DMS53 (cell line): ENCODE measurements around the gene PYGB.

Source experiments
- DNase-seq: peaks from one replicate; lab custom pipeline; 2025; lab: John Stamatoyannopoulos, UW

PYGB gene

GRCh38 chr20:25247956-25248785 lies at the start of gene PYGB:
TSS of gene PYGB (plus strand) at chr20:25248085. CDS start at chr20:25248179, 94 bp downstream.
- DNase-seq, result peak; percentile 93

DNA sequence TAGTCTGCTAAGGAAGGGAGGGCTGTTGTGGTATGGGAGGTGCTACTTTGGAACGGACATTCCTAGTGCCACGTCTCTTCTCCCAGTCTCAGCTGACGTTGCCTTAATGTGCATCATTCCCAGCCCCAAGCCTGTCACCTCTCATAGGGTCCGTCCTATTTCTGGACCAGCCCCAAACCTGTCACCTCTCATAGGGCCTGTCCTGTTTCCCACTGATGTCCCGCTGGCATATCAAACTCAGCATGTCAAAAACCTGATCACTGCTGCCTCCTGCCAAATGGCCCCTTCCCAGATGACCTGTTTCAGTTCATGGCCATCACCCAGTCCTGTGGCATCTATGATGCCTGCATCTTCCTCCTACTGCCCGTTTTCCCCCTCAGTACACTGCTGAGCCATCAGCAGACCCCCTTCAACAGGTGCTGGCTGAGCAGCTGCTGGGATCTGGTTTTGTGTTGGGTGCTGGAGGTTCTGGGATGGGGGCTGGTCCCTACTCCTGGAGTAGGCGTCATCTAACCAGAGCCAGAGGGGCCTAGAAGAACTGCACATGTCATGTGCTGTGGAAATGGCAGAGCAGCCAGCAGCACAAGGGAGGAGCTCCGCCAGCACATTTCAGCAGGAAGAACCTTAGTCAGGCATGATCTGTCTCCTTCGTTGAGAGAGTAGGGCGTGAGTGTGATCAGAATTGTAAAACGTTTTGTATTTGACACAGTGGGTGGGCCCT lies 49.1 kb upstream of the PYGB start:
- DNase-seq, result no peak

DNA sequence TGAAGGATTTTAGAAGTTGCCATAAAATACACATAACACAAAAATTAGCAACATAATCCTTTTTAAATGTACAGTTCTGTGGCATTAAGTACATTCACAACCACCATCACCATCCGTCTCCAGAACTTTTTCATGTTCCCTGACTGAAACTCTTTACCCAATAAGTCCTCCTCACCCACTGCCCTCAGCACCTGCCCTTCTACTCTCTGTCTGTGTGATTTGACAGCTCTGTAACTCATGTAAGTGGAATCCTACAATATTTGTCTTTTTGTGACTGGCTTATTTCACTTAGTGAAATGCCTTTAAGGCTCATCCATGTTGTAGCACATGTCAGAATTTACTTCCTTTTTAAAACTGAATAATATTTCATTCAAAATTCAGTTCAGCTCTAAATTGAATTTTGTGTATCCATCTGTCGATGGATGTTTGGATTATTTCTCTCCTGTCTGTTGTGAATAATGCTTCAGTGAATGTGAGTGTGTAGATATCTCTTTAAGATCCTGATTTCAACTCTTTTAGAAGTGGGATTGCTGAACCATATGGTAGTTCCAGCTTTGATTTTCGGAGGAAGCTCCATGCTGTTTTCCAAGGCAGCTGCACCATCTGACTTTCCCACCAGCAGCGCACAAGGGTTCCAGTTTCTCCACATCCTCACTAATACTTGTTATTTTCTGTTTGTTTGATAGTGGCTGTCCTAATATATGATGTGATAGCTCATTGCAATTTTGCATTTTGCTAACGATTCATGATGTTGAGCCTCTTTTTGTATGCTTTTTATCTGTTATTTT lies 48.2 kb upstream of the PYGB start:
- DNase-seq, result no peak

DNA sequence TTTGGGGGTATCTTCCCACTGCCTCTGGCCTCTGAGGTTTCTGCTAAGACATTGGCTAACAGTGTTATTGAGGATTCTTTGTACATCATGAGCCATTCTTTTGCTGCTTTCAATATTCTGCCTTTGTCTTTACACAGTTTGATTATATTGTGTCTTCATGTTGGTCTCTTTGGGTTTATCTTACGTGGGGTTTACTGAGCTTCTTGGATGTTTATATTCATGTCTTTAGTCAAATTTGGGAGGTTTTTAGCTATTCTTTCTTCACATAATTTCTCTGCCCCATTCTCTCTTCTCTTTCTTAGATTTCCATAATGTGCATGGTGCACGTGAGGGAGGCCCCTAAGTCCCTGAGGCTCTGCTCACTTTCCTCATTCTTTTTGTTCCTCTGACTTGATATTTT lies 44.8 kb upstream of the PYGB start:
- no peak for DNase-seq

- DNase-seq, result no peak
Observed at GRCh38 chr20:25203871-25204320, 44.0 kb upstream of the PYGB start.

- no peak for DNase-seq
Observed at GRCh38 chr20:25204550-25205276, 43.2 kb upstream of the PYGB start.

- no peak for DNase-seq
Observed at GRCh38 chr20:25205277-25206062, 42.4 kb upstream of the PYGB start.

- no peak for DNase-seq
Observed at GRCh38 chr20:25206063-25206403, 41.9 kb upstream of the PYGB start.

- no peak for DNase-seq
Observed at GRCh38 chr20:25206548-25206947, 41.3 kb upstream of the PYGB start.

- no peak for DNase-seq
Observed at GRCh38 chr20:25207149-25207959, 40.5 kb upstream of the PYGB start.

GRCh38 chr20:25207960-25208534 lies 39.8 kb upstream of the PYGB start:
- DNase-seq, result no peak

DNA sequence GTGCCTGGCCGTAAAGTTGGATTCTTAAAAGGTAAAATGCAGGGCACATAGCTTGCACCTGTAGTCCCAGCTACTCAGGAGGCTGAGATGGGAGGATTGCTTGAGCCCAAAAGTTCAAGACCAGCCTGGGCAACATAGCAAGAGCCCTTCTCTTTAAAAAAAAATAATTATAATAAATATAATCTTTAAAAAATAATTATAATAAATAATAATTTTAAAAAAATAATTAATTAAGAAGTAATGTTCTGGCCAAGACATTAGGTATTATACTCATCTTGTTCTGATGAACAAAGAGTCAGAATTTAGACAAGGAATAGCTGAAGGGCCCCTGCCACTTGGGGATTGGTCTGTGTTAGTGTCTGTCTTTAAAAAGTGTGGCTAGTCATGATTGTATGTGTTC lies 38.5 kb upstream of the PYGB start:
- no peak for DNase-seq

DNA sequence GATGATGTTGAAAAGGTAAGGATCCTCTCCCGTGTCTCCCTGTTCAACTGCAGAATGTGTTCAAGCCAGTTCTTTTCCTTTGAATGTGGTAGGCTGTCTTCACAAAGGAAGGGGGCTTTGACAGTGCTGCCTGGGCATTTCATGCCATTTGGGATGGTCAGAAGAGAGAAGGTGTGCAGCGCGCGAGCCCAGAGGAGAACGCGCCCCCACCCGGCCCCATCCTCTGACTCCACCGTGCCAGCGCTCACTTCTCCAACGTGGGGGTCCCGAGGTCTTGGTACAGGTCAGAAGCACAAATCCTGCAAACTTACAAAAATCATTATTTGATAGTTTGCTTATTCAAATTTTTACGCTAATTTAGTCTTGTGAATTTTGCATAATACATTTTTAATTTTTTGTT lies 38.0 kb upstream of the PYGB start:
- no peak for DNase-seq

DNA sequence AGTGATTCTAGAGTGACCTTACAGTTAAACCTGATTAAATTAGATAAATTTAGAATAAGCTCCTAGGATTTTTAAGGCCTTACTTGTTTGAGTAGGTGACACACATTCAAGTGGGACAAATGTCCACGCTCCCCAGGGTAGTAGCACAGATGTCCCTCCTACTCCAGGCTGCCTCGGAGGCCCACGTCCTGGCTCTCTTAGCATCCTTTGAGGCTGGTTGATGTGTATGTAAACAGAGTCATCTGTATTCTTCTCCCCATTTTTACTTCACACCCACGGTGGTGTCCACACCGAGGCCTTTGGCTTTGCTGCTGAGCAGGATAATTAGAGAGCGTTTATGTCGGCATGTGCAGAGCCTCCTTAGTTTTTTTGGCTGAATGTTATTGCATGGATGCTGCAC lies 36.6 kb upstream of the PYGB start:
- DNase-seq, result no peak

- no peak for DNase-seq
Observed at GRCh38 chr20:25212242-25212641, 35.6 kb upstream of the PYGB start.

GRCh38 chr20:25213566-25214425 lies 34.1 kb upstream of the PYGB start:
- DNase-seq, result no peak

DNA sequence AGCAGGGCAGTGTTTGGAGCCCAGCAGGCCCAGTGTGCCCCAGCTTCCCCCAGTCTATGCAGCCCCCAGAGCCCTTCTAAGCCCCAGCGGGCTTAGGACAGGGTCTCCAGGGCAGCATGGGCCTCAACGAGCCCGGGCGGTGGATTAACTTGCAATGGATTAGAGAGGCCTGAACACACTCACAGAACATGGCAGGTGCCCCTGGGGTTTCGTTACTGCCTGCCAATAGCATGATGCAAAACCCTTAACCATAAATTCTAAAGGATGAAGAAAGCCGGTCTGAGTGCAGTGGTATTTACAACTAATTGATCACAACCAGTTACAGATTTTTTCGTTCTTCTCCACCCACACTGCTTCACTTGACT lies 33.5 kb upstream of the PYGB start:
- DNase-seq, result no peak

- DNase-seq, result no peak
Observed at GRCh38 chr20:25214819-25215218, 33.1 kb upstream of the PYGB start.

GRCh38 chr20:25215521-25215920 lies 32.4 kb upstream of the PYGB start:
- DNase-seq, result no peak
